HepG2 (cell line): Measurements from ENCODE around the gene MACROD2. TPM values are rescaled to one million over a fixed set of nuclear protein-coding genes. Genes with fewer than 3 reads are reported as not detected.
"Not testable (repeated sequence)": the region's sequence is repeated elsewhere in the genome, so short reads cannot be mapped to it uniquely, and the experiment has no call there.

Experiments
- ATAC-seq: fragments of 200-7000 bp; cut with Tn5 transposase; 3 replicates; pipeline ENCODE4 v1.9.1; 2020; ENCODE audit warnings: mild to moderate bottlenecking, moderate library complexity
- BruUV-seq: library from RNA; stranded (reverse); fragments of 400-500 nt; replicated peaks from 2 replicates; lab custom pipeline; 2021; lab: Mats Ljungman, UMichigan
- CTCF ChIA-PET: fragments of 300-600 bp; formaldehyde crosslinking; extraction: SDS; loops from one replicate; lab custom pipeline; 2021; ENCODE audit warnings: low total read pairs, inconsistent platforms, low intra/inter-chr PET ratio; lab: Yijun Ruan, JAX
- POLR2A ChIA-PET: fragments of 350-600 bp; sonication (Branson Sonifier 250); formaldehyde crosslinking; loops from one replicate; lab custom pipeline; 2020; ENCODE audit warnings: antibody characterized with exemption, inconsistent platforms; lab: Yijun Ruan, JAX
- DNase-seq: peaks from one replicate; pipeline ENCODE4 v3.0.0-alpha.2; 2015; ENCODE audit warnings: low spot score
- FAIRE-seq: peaks from 3 replicates; lab custom pipeline; 2011; peaks lifted over from hg19 to GRCh38; lab: Jason Lieb, UNC
- H2AFZ ChIP-seq: one replicate; pipeline ENCODE4 v1.6.1; 2011; ENCODE audit warnings: low read length, inconsistent platforms
- H3K27ac ChIP-seq: fragments of 300-600 bp; 3 replicates; pipeline ENCODE4 v1.8.0; 2011; ENCODE audit warnings: mixed run types, mild to moderate bottlenecking, mixed read lengths, low read length, inconsistent platforms; ENCODE audit not compliant: insufficient read depth; ENCODE audit errors: extremely low read length
- H3K27me3 ChIP-seq, 2 experiments: fragments of 200-600 bp in 1 of 2; 2 replicates in 1 of 2; 3 replicates in 1 of 2; pipeline versions ENCODE4 v1.6.0 to v1.8.0; 2011; ENCODE audit warnings: low read length in 2 of 2, mild to moderate bottlenecking in 2 of 2, moderate library complexity in 2 of 2, inconsistent platforms in 1 of 2; ENCODE audit not compliant: insufficient read depth in 2 of 2, control insufficient read depth in 1 of 2
- H3K36me3 ChIP-seq, 2 experiments: fragments of 200-600 bp in 1 of 2; replicated peaks in 1 of 2; 2 replicates in 1 of 2; 3 replicates in 1 of 2; pipeline versions ENCODE4 v1.5.1 to v1.8.0; 2011; ENCODE audit warnings: low read length in 2 of 2, inconsistent platforms in 1 of 2; ENCODE audit not compliant: insufficient read depth in 2 of 2, control insufficient read depth in 1 of 2
- H3K4me1 ChIP-seq: 2 replicates; pipeline ENCODE4 v1.5.1; 2012; ENCODE audit warnings: low read length, inconsistent platforms; ENCODE audit not compliant: insufficient read depth
- H3K4me2 ChIP-seq: 2 replicates; pipeline ENCODE4 v1.6.0; 2011; ENCODE audit warnings: low read depth, low read length, inconsistent platforms
- H3K4me3 ChIP-seq, 3 experiments: fragments of 200-600 bp in 1 of 3; sonication (generic), shearing (Covaris generic) in 1 of 3; replicated peaks in 1 of 3; 2 replicates each; pipeline ENCODE4 v1.5.1; 2011 to 2016; ENCODE audit warnings: low read length in 3 of 3, inconsistent platforms in 2 of 3, low read depth in 2 of 3, mild to moderate bottlenecking in 2 of 3, control low read depth in 1 of 3, mixed read lengths in 1 of 3; ENCODE audit not compliant: insufficient read depth in 1 of 3
- H3K79me2 ChIP-seq: one replicate; pipeline ENCODE4 v1.6.1; 2011; ENCODE audit warnings: low read length, inconsistent platforms; ENCODE audit not compliant: insufficient read depth
- H3K9ac ChIP-seq: 2 replicates; pipeline ENCODE4 v1.6.0; 2011; ENCODE audit warnings: mild to moderate bottlenecking, low read depth, low read length, inconsistent platforms; ENCODE audit not compliant: insufficient read depth
- H3K9me3 ChIP-seq: 2 replicates; pipeline ENCODE4 v1.5.1; 2012; ENCODE audit warnings: mild to moderate bottlenecking, low read length
- H4K20me1 ChIP-seq: 2 replicates; pipeline ENCODE4 v1.6.0; 2011; ENCODE audit warnings: inconsistent platforms, mild to moderate bottlenecking, low read length, moderate library complexity; ENCODE audit not compliant: insufficient read depth
- CREB1 ChIP-seq, 2 experiments: fragments of 450-650 bp in 1 of 2; IDR thresholded peaks; 2 replicates each; pipeline ENCODE4 v1.6.1; 2016 to 2017; ENCODE audit warnings: control low read depth in 1 of 2, mild to moderate bottlenecking in 1 of 2, missing compliant biosample characterization in 1 of 2, missing genetic modification characterization in 1 of 2
- FOXO4 ChIP-seq: sonication (generic); formaldehyde crosslinking; conservative IDR thresholded peaks from 2 replicates; pipeline ENCODE4 v1.8.1; 2023; ENCODE audit warnings: missing genetic modification reagents
- KMT2B ChIP-seq: IDR thresholded peaks from 2 replicates; pipeline ENCODE4 v1.6.1; 2016; ENCODE audit warnings: missing genetic modification reagents, missing compliant biosample characterization
- SMAD1 ChIP-seq: sonication (generic); formaldehyde crosslinking; IDR thresholded peaks from 2 replicates; pipeline ENCODE4 v1.4.0; 2020; ENCODE audit warnings: missing genetic modification reagents, low read depth, mild to moderate bottlenecking, borderline replicate concordance
- ZBTB4 ChIP-seq: sonication (generic); formaldehyde crosslinking; IDR thresholded peaks from 2 replicates; pipeline ENCODE4 v1.4.0; 2020; ENCODE audit warnings: missing genetic modification reagents, mild to moderate bottlenecking, borderline replicate concordance
- ZNF207 ChIP-seq: fragments of 450-650 bp; IDR thresholded peaks from 2 replicates; pipeline ENCODE4 v1.6.1; 2016; ENCODE audit warnings: antibody characterized with exemption, borderline replicate concordance
- ZNF460 ChIP-seq: sonication (generic); formaldehyde crosslinking; IDR thresholded peaks from 2 replicates; pipeline ENCODE4 v1.5.1; 2020; ENCODE audit warnings: missing genetic modification reagents, mild to moderate bottlenecking, borderline replicate concordance
- WGBS: methylation state at CpG from one replicate; pipeline ENCODE4 v1.1.6; 2017; ENCODE audit warnings: low lambda C conversion rate; 5-methylcytosine and 5-hydroxymethylcytosine counted together
- in situ Hi-C: cut with HindIII; loops from 2 replicates; pipeline ENCODE4 v1.10.0; 2017; ENCODE audit warnings: low pct_unique_long_range_greater_than_20kb; ENCODE audit not compliant: extremely low pct_ligation_motif_present
- intact Hi-C: fragments of 100-400 bp; cut with micrococcal nuclease; formaldehyde crosslinking; loops from one replicate; pipeline ENCODE4 v1.10.0; 2022; ENCODE audit not compliant: unreplicated experiment
- polyA plus RNA-seq, 8 experiments: library from polyadenylated mRNA; depleted of rRNA in 3 of 8; stranded (reverse) in 7 of 8; unstranded in 1 of 8; fragments of >200 nt; fragmentation: Illumina TruSeq in 4 of 8; extraction: Trizol in 4 of 8; gene quantifications; 2 replicates each; pipeline versions ENCODE4 v1.2.1 to v1.2.3, GENCODE V29; 2011 to 2016; ENCODE audit warnings: low read depth in 4 of 8, missing spikeins in 1 of 8, mixed read lengths in 1 of 8; ENCODE audit not compliant: insufficient read depth in 1 of 8
- total RNA-seq, 5 experiments: library from RNA; depleted of rRNA; stranded (reverse); fragments of >200 nt; fragmentation: Illumina TruSeq; extraction: Trizol; gene quantifications; 2 replicates each; pipeline ENCODE4 v1.2.3, GENCODE V29; 2016; ENCODE audit warnings: low read depth in 1 of 5

Gene MACROD2
- total and polyA plus RNA-seq, 2 of the 13 experiments (the other 11 are each of a cell fraction or from before 2014, with no cell fraction given): 0.13 to 0.51 TPM

GRCh38 chr20:14036567-14036966 lies 41.3 kb downstream of the MACROD2 start:
- ATAC-seq: no peak
- WGBS: 51% methylated on average over 7 of the region's 7 CpGs
- Histone ChIP-seq H3K79me2 (no peaks in the 10 kb centered on the region), H3K4me1 (no peaks in the 10 kb centered on the region), H3K36me3 (no peaks in the 10 kb centered on the region), H3K27ac (no peak overlapping the region), H3K4me3 (no peak overlapping the region), H3K27me3 (no peaks in the 10 kb centered on the region), H3K9ac (no peak overlapping the region), H3K9me3 (no peaks in the 10 kb centered on the region), H2AFZ (no peak overlapping the region), H3K4me2 (no peak overlapping the region), H4K20me1 (no peaks in the 10 kb centered on the region)
- intact Hi-C loops: no loop called here
- no peak for DNase-seq
- POLR2A ChIA-PET: no interaction called here
- no peak for TF ChIP-seq FOXO4
- no peak for TF ChIP-seq CREB1 (IDR thresholded peaks at IDR 0.05)
- no peak for TF ChIP-seq CREB1 (CRISPR knock-in tag; IDR thresholded peaks at IDR 0.05)
- no peak for TF ChIP-seq KMT2B
- TF ChIP-seq ZBTB4 (CRISPR knock-in tag): no peak
- TF ChIP-seq ZNF460: peak; percentile 52; the same call in 1 of the 2 replicates
- no peak for TF ChIP-seq ZNF207
- TF ChIP-seq SMAD1 (CRISPR knock-in tag): no peak
- no peak for FAIRE-seq
- in situ Hi-C loops: no loop called here
- BruUV-seq: no TSS peak
- CTCF ChIA-PET: no interaction called here

- H3K4me3 ChIP-seq, DNase-seq, H3K27ac ChIP-seq, H2AFZ ChIP-seq, FAIRE-seq, H3K4me2 ChIP-seq, H3K36me3 ChIP-seq, in situ Hi-C loops, H3K4me1 ChIP-seq, H3K27me3 ChIP-seq, BruUV-seq, H3K9me3 ChIP-seq, intact Hi-C loops, H4K20me1 ChIP-seq, ATAC-seq, POLR2A ChIA-PET, CTCF ChIA-PET, H3K79me2 ChIP-seq, H3K9ac ChIP-seq: not testable (repeated sequence)
- 61% methylated on average over 9 of the region's 28 CpGs for WGBS
These were observed 49.5 kb downstream of the MACROD2 start for GRCh38 chr20:14044712-14045276.
